NAMALWA (cell line): ENCODE results near the gene YJU2.

Experiments
- DNase-seq: peaks from one replicate; pipeline ENCODE4 v3.0.0-alpha.2; 2015; ENCODE audit warnings: low spot score

The YJU2 gene

DNA sequence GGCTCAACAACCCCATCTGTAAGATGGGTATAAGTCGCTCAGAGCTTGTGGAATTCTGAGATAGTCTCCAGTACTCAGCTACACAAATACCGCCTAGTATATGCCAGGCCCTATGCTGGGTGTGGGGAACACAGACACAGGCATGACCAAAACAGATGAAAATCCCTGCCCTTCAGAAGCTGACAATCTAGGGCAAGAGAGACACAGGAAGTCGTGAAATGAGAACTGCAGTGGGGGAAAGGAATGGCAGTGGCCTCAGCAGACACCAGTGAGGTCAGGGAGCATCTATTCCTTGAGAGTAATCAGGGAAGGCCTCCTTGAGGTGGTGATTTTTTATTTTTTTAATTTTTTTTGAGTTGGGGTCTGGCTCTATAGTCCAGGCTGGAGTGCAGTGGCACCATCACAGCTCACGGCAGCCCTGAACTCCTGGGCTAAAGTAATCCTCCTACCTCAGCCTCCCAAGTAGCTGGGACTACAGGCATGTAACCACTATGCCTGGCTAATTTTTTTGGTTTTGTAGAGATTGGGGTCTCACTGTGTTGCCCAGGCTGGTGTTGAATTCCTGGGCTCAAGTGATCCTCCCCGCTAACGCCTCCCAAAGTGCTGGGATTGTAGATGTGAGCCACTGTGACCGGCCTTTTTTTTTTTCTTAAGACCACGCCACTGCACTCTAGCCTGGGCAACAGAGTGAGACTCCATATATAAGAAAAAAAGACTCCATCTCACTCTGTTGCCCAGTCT lies 52.1 kb downstream of the YJU2 start:
- DNase-seq: no peak

DNA sequence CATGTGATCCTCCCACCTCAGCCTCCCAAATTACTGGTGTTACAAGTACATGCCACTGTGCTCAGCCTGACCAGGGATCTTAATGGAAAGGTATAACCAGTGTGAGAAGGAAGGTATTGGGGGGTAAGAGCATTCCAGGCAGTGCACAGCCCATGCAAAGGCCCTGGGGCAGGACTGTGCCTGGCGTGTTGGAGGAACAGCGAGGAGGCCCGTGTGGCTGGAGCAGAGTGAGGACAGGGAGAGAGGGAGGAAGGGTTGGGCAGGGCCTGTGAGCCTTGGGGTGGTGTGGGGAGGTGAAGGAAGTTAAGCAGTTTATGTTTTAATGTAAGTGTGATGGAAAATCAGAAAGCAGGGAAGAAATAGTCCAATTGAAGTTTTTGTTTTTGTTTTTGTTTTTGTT lies 53.7 kb downstream of the YJU2 start:
- no peak for DNase-seq

DNA sequence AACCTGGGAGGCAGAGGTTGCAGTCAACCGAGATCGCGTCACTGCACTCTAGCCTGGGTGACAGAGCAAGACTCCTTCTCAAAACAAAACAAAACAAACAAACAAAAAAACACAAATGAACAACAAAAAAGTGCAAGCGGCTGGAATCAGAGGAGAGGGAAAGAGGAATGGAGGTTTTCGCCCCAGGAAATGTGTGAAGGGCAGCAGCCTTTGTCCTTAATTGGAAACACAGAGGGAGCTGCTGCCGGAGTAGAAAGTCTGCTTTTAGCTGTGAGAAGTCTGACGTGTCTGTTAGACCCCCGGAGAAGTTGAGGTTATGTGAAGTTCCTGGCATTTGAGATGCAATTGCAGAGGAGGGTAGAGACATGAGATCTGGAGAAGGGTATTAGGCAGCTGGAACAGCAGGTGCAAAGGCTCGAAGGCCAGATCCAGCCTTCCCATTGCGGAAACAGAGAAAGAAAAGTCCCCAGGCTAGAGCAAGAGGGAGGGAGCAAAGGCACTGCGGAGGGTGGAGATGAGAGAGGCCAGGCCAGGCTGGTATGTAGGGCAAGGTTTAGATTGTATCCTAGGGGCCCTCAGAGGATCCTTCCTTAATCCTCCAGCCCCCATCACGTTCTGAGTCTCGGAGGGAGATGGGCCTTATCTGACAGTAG lies 54.8 kb downstream of the YJU2 start:
- DNase-seq: no peak

DNA sequence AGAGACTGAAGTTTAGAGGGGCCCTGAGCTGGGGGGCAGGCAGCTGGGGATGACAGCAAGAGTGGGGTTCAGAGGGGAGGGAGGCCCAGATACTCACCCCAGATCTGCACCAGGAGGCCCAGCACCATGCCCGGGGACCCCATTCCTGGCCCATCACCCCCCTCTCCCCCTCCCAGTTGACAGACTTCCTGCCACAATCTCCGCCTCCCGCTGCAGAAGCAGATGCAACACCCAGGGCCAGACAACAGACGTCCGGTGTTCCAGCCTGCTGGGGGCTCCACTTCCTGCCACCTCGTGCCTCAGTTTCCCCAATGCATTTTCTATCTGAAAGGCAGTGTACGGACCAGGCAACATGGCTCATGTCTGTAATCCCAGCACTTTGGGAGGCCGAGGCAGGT lies 55.4 kb downstream of the YJU2 start, which contains the start of gene TMIGD2:
Gene TMIGD2 (minus strand): TSS at position 147 of the 398 bp plus-strand sequence. CDS start 4 bp downstream, at position 143.
- no peak for DNase-seq

DNA sequence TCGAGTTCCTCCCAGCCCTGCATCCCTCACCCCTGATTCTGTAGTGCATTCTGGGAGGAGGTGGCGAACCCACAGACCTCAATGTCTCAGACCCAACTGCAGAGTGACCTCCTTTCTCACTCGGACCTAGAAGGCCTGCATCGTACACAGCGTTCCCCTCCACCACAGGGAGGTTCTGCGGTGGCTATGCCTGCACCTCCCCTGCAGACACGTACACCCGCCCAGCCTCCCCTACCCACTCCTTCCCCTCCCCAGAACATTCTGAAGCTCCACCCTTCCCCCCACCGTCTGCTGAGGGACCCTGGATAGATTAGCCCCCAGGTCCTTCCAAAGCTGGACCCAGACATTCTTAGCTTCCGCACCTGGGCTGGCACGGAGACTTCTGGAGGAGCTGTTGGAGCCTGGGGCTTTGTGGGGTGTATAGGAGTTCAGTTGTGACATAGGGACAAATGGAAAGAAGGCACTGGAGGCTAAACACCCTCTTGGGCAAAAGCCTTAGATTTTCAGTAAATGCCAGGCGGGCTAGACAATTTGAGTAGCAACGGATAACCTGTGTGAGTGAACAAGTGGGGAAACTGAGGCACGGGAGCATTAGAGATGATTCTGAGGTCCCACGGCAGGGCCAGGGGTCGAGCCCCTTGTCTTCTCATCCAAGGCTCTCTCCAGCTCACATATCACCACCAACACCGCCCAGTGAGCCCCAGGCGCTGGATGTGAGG lies 57.1 kb downstream of the YJU2 start:
- DNase-seq: no peak

DNA sequence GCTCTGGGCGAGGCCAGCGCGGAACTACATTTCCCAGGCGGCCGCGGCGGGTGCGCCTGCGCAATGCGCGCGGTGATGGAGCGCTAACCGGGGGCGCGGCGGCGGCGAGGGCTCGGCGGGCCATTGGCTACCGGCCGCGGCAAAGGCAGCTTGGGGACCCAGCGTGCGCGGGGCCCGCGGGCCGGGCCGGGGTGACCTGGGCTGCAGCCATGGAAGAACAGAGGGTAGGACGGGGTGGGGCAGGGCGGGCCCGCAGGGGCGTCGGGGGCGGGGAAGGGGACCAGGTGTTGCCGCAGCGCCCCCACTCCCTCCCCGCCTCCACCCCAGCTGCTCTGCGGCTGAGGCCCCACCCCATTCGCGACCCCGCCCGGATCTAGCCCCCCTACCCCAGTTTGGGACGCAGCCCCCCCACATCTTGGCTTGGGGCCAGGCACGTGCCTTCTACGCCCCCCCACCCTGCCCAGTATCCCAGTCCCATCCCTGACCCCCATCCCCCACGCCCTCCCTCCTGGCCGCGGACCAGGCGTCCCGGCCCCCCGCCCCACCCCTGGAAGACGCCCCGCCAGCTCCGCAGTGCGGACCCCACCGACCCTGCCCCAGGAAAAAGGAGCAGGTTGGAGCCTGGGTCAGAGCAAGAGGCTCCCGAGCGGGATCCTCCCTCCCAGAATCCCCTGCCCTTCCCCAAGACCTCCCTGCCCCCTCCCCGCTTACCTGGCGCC lies 57.8 kb downstream of the YJU2 start, which contains the start of gene FSD1:
Gene FSD1 (plus strand): TSS at position 61 of the 719 bp plus-strand sequence. CDS start 149 bp downstream, at position 210.
- DNase-seq: peak; percentile 83

DNA sequence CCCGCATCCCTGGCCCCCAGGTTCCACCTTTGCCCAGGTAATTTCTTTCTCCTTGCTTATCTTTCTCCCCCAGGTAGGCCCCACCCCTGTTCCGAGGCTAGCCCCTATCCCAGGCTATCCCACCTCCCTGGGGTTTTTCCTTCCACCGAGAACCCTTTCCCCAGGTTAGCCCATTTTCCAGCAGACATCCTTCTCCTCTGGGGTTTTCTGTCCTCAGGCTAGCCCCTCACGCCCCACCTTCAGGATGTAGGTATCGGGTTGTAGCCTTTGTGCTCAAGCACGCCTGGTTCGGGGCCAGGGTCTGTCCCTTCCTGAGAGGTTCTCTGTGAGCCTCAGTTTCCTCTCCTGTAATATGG lies 58.4 kb downstream of the YJU2 start:
- DNase-seq: no peak

DNA sequence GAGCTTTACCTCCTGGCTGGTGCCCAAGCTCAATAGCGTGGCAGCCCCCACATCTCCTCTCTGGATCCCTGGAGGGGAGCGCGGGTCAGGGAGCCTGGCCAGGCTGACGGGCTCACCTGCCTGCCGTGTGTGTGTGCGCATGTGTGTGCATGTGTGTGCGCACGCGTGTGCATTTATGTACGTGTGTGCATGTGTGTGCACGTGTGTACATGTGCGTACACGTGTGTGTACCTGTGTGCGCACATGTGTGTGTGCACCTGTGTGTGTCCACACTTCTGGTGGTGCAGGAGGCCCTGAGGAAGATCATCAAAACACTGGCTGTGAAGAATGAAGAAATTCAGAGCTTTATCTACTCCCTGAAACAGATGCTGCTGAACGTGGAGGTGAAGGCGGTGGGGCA lies 58.8 kb downstream of the YJU2 start:
- DNase-seq: no peak

DNA sequence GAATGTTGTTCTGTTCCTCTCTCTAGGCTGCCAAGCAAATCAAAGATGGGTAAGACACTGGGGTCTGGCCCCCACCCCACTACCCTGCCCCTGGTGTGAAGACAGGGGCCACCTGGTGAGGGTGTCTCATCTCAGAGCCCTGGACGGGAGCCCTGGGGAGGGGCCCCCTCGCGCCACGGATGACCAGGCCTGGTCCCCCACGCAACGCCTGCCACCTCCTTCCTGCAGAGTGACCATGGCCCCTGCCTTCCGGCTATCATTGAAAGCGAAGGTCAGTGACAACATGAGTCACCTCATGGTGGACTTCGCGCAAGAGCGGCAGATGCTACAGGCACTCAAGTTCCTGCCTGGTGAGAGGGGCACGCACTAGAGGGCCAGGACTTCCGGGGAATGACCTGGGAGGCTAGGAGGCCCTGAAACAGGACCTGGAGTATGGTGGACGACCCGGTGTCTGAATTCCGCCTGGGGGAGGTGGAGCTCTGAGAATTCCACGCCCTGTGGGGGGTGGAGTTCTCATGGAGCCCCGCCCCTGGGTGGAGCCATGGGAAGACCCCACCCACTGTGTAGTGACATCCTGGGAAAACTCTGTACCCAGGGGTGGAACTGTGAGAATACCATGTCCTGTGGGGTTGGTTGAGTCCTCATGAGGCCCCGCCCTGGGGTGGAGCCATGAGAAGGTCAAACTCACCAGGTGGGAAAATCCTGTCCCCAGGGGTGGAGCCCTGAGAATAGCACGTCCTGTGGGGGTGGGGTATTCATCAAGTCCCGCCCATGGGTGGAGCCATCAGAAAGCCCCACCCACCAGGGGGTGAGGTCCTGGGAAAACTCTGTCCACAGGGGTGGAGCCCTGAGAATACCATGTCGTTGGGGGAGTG lies 63.6 kb downstream of the YJU2 start:
- DNase-seq: peak; percentile 79

DNA sequence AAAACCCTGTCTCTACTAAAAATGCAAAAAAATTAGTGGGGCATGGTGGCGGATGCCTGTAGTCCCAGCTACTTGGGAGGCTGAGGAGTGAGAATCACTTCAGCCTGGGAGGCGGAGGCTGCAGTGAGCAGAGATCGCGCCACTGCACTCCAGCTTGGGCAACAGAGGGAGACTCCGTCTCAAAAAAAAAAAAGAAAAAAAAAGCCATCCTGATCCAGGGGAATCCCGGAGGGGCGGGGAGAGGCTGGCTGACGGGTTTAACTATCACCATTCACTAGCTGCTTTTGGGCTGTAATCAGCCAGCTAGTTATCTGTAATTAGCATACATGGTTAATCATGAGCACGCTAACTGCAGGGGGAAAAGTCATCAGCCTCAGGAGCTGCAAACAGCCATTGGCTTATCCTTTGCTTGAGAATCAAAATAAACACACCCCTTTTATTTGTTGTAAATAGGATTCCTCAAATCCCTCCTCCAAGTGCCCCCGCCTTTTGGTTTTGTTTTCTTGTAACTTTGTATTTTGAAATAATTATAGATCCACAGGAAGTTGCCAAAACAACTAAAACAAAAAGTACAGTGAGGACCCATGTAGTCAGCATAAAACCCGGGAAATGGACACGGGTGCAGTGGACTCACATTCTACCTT lies 67.1 kb downstream of the YJU2 start:
- DNase-seq: peak; percentile 41

DNA sequence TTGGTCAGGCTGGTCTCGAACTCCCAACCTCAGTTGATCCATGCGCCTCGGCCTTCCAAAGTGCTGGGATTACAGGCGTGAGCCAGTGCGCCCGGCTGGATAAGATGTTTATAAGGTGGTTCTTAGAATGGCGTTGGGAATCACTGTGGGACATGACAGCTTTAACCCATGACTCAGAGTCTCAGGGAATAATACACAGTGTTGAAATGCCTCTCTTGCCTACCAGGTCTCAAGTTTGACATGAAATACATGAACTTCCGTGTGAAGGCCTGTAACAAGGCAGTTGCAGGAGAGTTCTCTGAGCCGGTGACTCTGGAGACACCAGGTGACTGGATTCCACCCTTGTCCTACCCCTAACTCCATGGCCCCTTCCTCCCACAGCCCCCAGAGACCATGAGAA lies 70.1 kb downstream of the YJU2 start:
- no peak for DNase-seq

DNA sequence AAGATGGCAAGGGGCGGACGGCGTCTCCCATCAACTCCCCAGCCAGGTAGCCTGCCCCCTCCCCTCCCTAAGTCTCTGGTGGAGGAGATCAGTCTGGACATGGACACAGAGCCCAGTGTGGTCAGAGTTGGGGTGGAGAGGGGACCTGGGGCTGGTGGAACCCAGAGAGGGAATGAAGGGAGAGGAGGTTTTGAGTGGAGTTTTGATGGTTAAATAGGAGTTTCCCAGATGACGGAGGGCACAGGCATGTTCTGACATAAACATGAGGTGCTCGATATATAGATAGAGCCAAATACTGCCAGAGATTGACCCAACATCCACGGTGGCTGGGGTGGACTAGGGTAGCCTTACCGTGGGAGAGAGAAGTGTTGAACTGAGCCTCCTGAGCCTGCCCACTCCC lies 71.6 kb downstream of the YJU2 start:
- DNase-seq: no peak
